Ascending aorta (tissue), 2 donors: ENCODE results near the gene NR3C1. TPM values are rescaled to one million over a fixed set of nuclear protein-coding genes. Genes with fewer than 3 reads are reported as not detected.

Experiments used
- DNase-seq, 2 donors: peaks; one replicate each; pipeline ENCODE4 v3.0.0-alpha.2; 2019; ENCODE audit warnings: low spot score in 2 of 2
- H3K27ac ChIP-seq, 2 donors: fragments of 200-600 bp; sonication (generic); one replicate each; pipeline ENCODE4 v1.5.1; 2016 to 2017; ENCODE audit warnings: mild to moderate bottlenecking in 1 of 2
- H3K27me3 ChIP-seq: fragments of 200-600 bp; sonication (generic); one replicate; pipeline ENCODE4 v1.5.1; 2017
- H3K36me3 ChIP-seq, 2 donors: fragments of 200-600 bp; sonication (generic); one replicate each; pipeline ENCODE4 v1.5.1; 2016
- H3K4me1 ChIP-seq, 2 donors: fragments of 200-600 bp; sonication (generic); one replicate each; pipeline ENCODE4 v1.5.1; 2016 to 2017; ENCODE audit warnings: mild to moderate bottlenecking in 1 of 2
- H3K4me3 ChIP-seq, 2 donors: fragments of 200-600 bp; sonication (generic); one replicate each; pipeline ENCODE4 v1.5.1; 2016 to 2017; ENCODE audit warnings: mild to moderate bottlenecking in 1 of 2
- H3K9me3 ChIP-seq, 2 donors: fragments of 200-600 bp; sonication (generic); one replicate each; pipeline ENCODE4 v1.5.1; 2016
- intact Hi-C: fragments of 100-400 bp; cut with DNase I; formaldehyde crosslinking; loops from one replicate; pipeline ENCODE4 v1.15.1; 2023
- total RNA-seq: library from RNA; depleted of rRNA; stranded (reverse); fragments of >200 nt; gene quantifications from one replicate; pipeline ENCODE4 v1.1.0, GENCODE V29; 2016
- TF ChIP-seq, protein P1 (sequence below), 3 experiments: fragments of 200-600 bp in 2 of 3; fragments of 450-650 bp in 1 of 3; sonication (generic) in 2 of 3; IDR thresholded peaks; one replicate each; pipeline ENCODE4 v1.5.1; 2016 to 2019; ENCODE audit warnings: antibody characterized with exemption in 3 of 3, mild to moderate bottlenecking in 1 of 3, moderate library complexity in 1 of 3

NR3C1 gene
- total RNA-seq, 1 donor from 2014 or later: 18.4 TPM

DNA sequence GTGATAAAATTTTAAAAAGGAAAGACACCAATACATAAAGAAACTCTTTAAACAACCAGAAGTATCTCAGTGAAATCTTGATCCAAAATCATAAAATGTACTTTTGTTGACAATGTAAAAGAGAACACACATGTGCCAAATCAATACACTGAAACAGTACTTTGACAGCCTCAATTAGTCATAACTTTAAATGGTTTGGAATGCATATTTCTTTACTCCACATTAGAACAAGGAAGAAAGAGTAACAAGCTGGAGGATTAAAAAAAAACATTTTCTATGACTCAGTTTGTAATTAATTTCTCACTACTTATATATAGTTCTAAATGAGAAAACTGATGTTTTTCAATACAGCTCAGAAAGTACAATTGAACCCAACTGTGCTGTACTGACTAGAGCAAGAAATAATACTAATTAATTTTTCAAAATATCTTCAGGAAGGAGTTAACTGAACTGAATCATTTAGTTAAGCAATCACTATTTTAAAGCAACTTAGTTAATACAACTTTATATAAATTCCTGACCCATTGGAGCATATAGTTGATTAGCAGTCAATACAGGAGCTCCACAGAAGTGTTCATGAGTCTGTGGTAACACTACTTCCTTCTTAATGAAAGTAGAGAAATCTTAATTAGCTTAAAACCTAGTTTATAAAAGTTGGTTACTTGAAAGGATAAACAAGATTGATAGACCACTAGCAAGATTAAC, 101.0 kb downstream of the NR3C1 start:
- Histone ChIP-seq H3K36me3 (peaks cover 0 to 12% of the 10 kb centered on the region in 2 donors), H3K9me3 (no peaks in the 10 kb centered on the region), H3K27ac (no peak overlapping the region), H3K4me3 (no peak overlapping the region), H3K4me1 (peaks cover 0 to 11% of the 10 kb centered on the region in 2 donors), H3K27me3 (no peaks in the 10 kb centered on the region)
- DNase-seq: no peak
- TF ChIP-seq, protein P1, sequence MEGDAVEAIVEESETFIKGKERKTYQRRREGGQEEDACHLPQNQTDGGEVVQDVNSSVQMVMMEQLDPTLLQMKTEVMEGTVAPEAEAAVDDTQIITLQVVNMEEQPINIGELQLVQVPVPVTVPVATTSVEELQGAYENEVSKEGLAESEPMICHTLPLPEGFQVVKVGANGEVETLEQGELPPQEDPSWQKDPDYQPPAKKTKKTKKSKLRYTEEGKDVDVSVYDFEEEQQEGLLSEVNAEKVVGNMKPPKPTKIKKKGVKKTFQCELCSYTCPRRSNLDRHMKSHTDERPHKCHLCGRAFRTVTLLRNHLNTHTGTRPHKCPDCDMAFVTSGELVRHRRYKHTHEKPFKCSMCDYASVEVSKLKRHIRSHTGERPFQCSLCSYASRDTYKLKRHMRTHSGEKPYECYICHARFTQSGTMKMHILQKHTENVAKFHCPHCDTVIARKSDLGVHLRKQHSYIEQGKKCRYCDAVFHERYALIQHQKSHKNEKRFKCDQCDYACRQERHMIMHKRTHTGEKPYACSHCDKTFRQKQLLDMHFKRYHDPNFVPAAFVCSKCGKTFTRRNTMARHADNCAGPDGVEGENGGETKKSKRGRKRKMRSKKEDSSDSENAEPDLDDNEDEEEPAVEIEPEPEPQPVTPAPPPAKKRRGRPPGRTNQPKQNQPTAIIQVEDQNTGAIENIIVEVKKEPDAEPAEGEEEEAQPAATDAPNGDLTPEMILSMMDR (IDR thresholded peaks at IDR 0.05): no peak
- intact Hi-C loops: no loop called here

DNA sequence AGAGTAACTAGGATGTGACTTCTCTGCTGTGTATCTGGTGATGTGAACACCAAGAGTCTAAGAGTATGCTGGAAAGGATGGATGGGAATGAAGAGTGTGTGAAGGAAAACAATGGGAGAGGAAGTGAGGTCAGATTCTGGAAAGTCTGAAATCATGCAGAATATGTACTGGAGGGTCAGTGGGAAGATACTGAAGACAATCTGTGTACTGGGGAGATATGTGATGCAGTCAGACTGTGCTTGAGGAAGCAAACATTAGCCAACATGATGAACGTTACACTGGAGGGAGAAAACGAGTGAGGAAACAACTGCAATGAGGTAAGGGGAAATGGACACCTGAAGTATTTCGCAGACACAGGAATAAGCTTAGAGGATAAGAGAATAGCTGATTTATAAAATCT, 105.7 kb downstream of the NR3C1 start:
- Histone ChIP-seq H3K27me3 (no peaks in the 10 kb centered on the region), H3K36me3 (peaks cover 24 to 49% of the 10 kb centered on the region in 2 donors), H3K4me3 (no peak overlapping the region), H3K27ac (no peak overlapping the region), H3K4me1 (peaks cover 0 to 5% of the 10 kb centered on the region in 2 donors), H3K9me3 (no peaks in the 10 kb centered on the region)
- no peak for DNase-seq
- intact Hi-C loops: no loop called here
- TF ChIP-seq, protein P1 (IDR thresholded peaks at IDR 0.05): no peak

DNA sequence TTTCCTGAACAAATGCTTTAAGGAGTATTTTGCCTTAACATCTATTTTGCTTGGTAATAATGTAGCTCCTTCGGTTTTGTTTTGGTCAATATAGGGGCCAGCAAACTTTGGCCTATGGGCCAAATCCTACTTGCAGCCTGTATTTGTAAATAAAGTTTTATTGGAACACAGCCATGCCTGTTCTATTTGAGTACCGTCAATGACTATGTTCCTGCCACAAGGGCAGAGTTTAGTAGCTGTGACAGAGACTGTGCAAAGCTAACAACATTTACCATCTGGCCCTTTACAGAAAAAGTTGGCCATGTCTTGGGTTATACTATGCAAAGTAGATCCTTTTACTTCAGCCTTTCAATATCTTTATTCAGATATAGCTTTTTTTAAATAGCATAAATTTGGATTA, 113.4 kb downstream of the NR3C1 start:
- peaks cover 13 to 28% of the 10 kb centered on the region in 2 donors for H3K36me3 ChIP-seq
- H3K27me3 ChIP-seq: no peaks in the 10 kb centered on the region
- H3K4me1 ChIP-seq: no peaks in the 10 kb centered on the region
- no peak overlapping the region for H3K27ac ChIP-seq
- DNase-seq: no peak
- no peaks in the 10 kb centered on the region for H3K9me3 ChIP-seq
- intact Hi-C loops: no loop called here
- TF ChIP-seq, protein P1 (IDR thresholded peaks at IDR 0.05): no peak
- no peak overlapping the region for H3K4me3 ChIP-seq

DNA sequence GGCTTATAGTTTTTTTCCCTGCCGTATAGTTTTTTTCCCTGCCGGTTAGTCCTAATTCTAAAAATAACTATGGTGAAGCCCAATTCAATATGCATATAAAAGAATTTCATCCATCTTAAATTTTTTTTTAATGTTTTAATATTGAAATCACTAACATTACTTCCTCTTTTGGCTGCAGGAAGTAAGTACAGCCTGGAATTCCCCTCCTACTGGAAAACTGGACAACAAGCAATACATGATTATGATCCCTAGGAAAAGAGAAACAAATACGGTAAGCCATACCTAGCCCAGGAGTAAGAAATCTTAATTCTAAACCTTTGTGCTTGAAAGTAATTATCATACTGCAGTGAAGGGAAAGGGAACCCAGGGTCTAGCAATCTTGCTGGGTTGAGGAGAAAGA, 119.0 kb downstream of the NR3C1 start:
- Histone ChIP-seq H3K4me1 (no peaks in the 10 kb centered on the region), H3K27ac (no peak overlapping the region), H3K9me3 (no peaks in the 10 kb centered on the region), H3K4me3 (no peak overlapping the region), H3K36me3 (peaks cover 10 to 13% of the 10 kb centered on the region in 2 donors), H3K27me3 (no peaks in the 10 kb centered on the region)
- intact Hi-C loops: no loop called here
- TF ChIP-seq, protein P1 (IDR thresholded peaks at IDR 0.05): no peak
- no peak for DNase-seq

DNA sequence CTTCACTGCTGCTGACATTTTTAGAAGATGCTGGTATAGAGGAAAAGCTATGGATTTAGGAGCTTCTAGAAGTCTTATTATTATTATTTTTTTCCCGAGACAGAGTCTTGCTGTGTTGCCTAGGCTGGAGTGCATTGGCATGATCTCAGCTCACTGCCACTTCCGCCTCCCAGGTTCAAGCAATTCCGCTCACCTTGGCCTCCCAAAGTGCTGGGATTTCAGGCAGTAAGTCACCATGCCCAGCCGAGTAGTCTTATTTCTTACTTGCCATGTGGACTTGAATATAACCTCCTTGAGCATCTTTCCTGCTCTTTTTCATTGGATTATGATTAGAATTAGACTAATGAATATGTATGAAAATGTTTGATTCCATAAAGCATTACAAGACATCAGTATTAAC, 119.5 kb downstream of the NR3C1 start:
- H3K4me1 ChIP-seq: no peaks in the 10 kb centered on the region
- intact Hi-C loops: no loop called here
- H3K4me3 ChIP-seq: no peak overlapping the region
- TF ChIP-seq, protein P1 (IDR thresholded peaks at IDR 0.05): no peak
- H3K9me3 ChIP-seq: no peaks in the 10 kb centered on the region
- DNase-seq: no peak
- H3K36me3 ChIP-seq: peaks cover 10 to 13% of the 10 kb centered on the region in 2 donors
- H3K27me3 ChIP-seq: no peaks in the 10 kb centered on the region
- H3K27ac ChIP-seq: no peak overlapping the region
